Measurements from ENCODE around the gene DNLZ. TPM values are rescaled to one million over a fixed set of nuclear protein-coding genes. Genes with fewer than 3 reads are reported as not detected.

Gene DNLZ
- total and polyA plus RNA-seq, 2 donors (not counting 3 experiments of a cell fraction or from before 2014, with no cell fraction given), result 26.9 to 38.4 TPM

DNA sequence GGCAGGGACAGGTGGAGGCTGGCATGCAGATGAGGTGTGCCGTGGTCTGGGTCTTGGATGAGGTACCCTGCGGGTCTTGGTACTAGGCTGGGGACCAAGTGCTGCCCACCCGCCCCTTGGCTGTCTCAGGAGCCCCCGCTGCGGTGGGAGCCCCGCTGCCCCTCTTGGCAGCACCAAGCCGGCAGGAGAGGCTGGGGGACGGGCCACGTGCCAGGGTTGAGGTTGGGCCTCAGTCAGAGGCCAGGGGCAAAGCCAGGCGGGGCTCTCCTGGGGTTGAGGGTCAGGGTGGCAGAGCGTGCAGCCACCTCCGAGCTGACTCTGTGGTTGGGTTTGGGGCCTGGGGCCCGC is 8.0 kb upstream of the DNLZ start:
- DNase-seq (ENCODE audit: low read depth, low spot score) (no peak), FAIRE-seq (no peak)
- no peaks in the 10 kb centered on the region for H3K79me2 ChIP-seq (ENCODE audit: control insufficient read depth, insufficient read depth, low read length)
- H3K9me3 ChIP-seq (replicated peaks; ENCODE audit: control insufficient read depth, insufficient read depth, low read length), result no peaks in the 10 kb centered on the region
- H3K9me1 ChIP-seq (replicated peaks; ENCODE audit: control insufficient read depth, extremely low read depth, insufficient read depth, low read length), result no peaks in the 10 kb centered on the region
- no peaks in the 10 kb centered on the region for H4K20me1 ChIP-seq (replicated peaks; ENCODE audit: control insufficient read depth, extremely low read depth, insufficient read depth, low read length)
- H3K9ac ChIP-seq (replicated peaks; ENCODE audit: extremely low read depth, insufficient read depth, low read length), result no peak overlapping the region
- no peak overlapping the region for H3K4me2 ChIP-seq (ENCODE audit: insufficient read depth, low read length)
- BruUV-seq (replicated peaks), result no TSS peak
- dilution Hi-C loops (cut with MboI; ENCODE audit: extremely low pct_ligation_motif_present, low sequenced_read_pairs), result no loop called here
- intact Hi-C loops (cut with micrococcal nuclease), result no loop called here
- no peak overlapping the region for H2AFZ ChIP-seq (ENCODE audit: low read depth, low read length)
- no peaks in the 10 kb centered on the region for H3K36me3 ChIP-seq (ENCODE audit: control insufficient read depth in 2 of 2, extremely low read depth in 1 of 2, insufficient read depth in 2 of 2, low read length in 2 of 2)
- H3K27me3 ChIP-seq (ENCODE audit: control insufficient read depth in 2 of 2, insufficient read depth in 2 of 2, low read length in 2 of 2), result no peaks in the 10 kb centered on the region
- no peak overlapping the region for H3K27ac ChIP-seq (ENCODE audit: insufficient read depth, low read depth, low read length)
- H3K4me1 ChIP-seq (ENCODE audit: control insufficient read depth, extremely low read depth, insufficient read depth, low read length), result no peaks in the 10 kb centered on the region
- TF ChIP-seq EZH2 (IDR thresholded peaks at IDR 0.05; ENCODE audit: borderline replicate concordance, low read depth, low read length, severe bottlenecking) (no peak), MYC (IDR thresholded peaks at IDR 0.05; ENCODE audit: low read depth, low read length) (no peak), POLR2AphosphoS5 (IDR thresholded peaks at IDR 0.05; ENCODE audit: insufficient read depth, low read depth, low read length) (no peak), POLR2A (IDR thresholded peaks at IDR 0.05; ENCODE audit: low read depth, low read length) (no peak), GATA2 (IDR thresholded peaks at IDR 0.05; ENCODE audit: insufficient read depth, insufficient read length, low read depth, low read length) (no peak), FOS (IDR thresholded peaks at IDR 0.05; ENCODE audit: borderline replicate concordance, insufficient read depth, low read length) (no peak), JUN (IDR thresholded peaks at IDR 0.05; ENCODE audit: borderline replicate concordance, insufficient read depth, insufficient read length, low read depth) (no peak), MAX (IDR thresholded peaks at IDR 0.05; ENCODE audit: insufficient read depth, insufficient read length) (no peak)
- TF ChIP-seq, protein P1, sequence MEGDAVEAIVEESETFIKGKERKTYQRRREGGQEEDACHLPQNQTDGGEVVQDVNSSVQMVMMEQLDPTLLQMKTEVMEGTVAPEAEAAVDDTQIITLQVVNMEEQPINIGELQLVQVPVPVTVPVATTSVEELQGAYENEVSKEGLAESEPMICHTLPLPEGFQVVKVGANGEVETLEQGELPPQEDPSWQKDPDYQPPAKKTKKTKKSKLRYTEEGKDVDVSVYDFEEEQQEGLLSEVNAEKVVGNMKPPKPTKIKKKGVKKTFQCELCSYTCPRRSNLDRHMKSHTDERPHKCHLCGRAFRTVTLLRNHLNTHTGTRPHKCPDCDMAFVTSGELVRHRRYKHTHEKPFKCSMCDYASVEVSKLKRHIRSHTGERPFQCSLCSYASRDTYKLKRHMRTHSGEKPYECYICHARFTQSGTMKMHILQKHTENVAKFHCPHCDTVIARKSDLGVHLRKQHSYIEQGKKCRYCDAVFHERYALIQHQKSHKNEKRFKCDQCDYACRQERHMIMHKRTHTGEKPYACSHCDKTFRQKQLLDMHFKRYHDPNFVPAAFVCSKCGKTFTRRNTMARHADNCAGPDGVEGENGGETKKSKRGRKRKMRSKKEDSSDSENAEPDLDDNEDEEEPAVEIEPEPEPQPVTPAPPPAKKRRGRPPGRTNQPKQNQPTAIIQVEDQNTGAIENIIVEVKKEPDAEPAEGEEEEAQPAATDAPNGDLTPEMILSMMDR (IDR thresholded peaks at IDR 0.05; ENCODE audit: extremely low read depth in 1 of 2, insufficient read depth in 1 of 2, low read depth in 1 of 2, low read length in 2 of 2), result no peak
- H3K4me3 ChIP-seq (replicated peaks in 1 of 3; ENCODE audit: insufficient read depth in 1 of 3, low read depth in 1 of 3, low read length in 3 of 3), result no peak overlapping the region
- ChIA-PET POLR2A (no interaction called here), CTCF (interaction anchor here (1.1 kb wide), 1 partner anchor 8 kb away, joined by 4 read pairs; no protein-coding TSS in a partner anchor)

All from endothelial cell of umbilical vein (primary cell).